GM18507 (cell line): ENCODE measurements around the gene MAP3K21.

ENCODE experiments used
- DNase-seq: peaks from one replicate; pipeline ENCODE4 v3.0.0; 2011; ENCODE audit warnings: low read depth; ENCODE audit not compliant: insufficient read length; ENCODE audit errors: extremely low spot score
- FAIRE-seq: peaks from 2 replicates; lab custom pipeline; 2011; peaks lifted over from hg19 to GRCh38; lab: Jason Lieb, UNC

MAP3K21 gene

DNA sequence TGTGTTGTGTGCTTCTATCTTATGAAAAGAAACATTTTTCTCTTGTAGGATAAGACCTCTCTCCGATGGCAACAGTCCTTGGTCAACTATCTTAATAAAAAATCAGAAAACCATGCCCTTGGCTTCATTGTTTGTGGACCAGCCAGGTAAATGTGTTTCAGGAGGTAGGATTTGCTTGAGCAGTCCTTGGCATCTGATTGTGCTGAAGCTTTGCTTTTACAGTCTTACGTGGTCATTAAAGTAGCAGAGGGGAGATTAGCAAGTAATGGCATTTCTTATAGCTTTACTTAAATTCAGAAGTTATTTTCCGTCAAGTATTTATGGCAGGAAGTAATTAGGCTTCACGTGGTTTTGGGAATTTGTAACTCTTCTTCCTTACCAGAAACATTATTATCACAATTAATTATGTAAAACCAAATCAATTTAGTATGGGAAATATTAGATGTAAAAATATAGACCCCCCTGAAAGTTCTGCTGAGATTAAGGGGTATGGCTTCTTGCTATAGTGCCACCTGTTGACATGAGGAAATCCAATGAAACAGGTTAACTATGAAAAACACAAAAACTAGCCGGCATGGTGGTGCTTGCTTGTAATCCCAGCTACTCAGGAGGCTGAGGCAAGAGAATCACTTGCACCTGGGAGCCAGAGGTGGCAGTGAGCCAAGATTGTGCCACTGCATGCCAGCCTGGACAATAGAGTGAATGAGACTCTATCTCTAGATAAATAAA, 49.0 kb downstream of the MAP3K21 start:
- FAIRE-seq (no peak), DNase-seq (no peak)

DNA sequence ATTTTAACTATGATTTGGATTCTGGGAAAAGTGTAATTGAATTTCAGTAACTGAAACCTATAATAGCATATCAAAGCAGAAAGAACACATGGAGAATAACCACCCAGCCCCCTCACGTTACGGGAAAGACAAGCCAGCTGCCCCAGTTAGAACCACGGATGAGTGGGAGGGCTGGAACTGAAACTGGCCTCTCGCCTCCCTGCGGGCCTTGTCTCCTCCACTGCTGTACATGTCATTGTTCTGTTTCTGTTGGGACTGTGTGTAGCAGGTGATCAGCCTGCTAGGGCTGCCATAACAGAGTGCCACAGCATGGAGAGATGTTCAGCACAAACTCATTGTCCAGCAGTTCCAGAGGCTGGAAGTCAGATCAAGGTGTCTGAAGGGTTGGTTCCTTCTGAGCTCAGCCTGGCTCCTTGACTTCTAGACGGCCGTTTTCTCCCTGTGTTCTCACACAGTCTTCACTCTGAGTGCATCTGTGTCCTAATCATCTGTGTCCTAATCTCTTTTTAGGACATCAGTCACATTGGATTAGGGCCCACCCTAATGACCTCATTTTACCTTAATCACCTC, 52.4 kb downstream of the MAP3K21 start:
- FAIRE-seq, result no peak
- DNase-seq, result no peak

DNA sequence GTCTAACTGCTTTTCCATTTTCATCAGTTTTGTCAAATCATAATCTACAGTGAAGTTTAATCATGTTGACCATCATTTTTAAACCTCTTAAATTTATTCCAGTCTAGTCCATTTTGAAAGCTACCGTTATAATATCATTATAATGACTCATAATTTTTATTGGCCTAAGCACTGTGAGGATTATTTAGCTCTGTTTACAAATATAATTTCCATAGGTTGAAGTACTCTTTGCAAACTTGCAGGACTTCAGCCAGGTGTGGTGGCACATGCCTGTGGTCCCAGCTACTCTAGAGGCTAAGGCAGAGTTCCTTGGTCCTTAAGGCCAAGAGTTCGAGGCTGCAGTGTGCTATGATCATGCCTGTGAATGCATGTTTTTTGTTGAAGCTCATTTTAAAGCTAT, 54.3 kb downstream of the MAP3K21 start:
- no peak for FAIRE-seq
- DNase-seq, result no peak

DNA sequence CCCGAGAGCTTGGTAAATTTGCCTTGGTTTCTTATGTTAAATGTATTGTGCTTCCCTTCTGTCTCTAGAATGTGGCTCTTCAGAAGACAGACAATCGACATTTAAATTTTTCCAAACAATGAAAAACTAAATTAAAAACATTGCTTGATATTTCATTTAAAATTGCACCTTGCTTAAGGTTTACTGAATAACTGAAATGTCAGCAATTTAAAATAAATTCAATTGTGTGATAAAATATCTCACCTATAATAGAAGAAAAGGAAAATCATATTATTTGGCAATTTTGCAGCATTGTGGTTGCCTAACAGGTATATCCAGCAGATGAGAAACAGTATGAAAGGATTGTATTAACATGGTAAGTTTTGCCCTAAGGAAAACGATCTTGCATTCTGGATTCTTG, 56.5 kb downstream of the MAP3K21 start:
- DNase-seq, result no peak
- FAIRE-seq, result no peak

DNA sequence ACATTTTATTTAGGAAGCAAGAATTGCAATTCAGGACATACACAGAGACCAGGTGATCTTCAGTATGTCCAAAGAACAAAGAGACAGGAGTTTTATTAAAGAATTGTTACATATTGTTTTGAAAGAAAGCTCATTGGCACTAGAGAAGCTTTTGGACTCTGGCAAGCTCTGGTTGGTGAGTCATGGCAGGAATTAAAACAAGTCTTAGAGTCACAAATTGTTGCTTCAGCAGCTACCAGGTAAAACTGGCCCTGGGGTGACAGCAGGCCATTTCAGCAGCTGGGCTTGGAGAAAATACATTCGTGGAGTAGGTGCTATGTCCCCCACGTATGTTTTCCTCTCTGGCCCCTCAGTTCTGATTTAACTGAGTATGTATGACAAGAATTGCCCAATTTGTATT, 58.8 kb downstream of the MAP3K21 start:
- no peak for DNase-seq

DNA sequence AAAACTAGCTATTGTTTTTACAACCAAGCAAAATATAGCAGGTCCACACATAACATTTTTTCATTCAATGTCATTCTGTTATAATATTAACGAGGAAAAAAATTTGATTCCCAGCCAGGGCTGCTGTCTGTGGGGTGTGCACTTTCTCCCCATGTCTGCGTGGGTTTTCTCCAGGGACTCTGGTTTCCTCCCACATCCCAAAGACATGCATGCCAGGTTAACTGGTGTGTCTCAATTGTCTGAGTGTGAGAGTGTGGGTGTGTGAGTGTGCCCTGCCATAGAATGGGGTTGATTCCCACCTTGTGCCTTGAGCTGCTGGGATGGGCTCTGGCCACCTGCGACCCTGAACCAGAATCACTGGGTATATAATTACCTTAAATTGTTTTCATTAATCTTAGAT, 60.1 kb downstream of the MAP3K21 start:
- no peak for DNase-seq
- no peak for FAIRE-seq

More for the DNA sequence above, 58.8 kb downstream of the MAP3K21 start:
- no peak for FAIRE-seq

DNA sequence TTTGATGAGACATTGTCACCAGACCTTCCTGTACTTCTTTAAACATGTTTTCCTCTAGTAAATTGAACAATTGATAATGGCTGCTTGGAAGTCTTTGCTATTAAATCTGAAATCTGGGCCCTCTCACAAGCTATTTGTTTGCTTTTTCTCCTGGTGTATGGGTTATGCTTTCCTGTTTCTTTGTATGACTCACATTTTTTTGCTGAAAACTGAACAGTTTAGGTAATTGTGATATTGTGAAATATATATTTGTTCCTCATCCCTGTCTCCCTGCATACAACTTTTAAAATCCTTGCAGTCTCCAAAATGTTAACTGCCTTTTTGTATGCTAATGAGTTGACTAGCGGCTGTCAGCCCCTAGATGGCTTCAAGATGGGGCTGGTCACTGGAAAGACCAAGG, 61.6 kb downstream of the MAP3K21 start:
- FAIRE-seq, result no peak
- DNase-seq, result no peak

DNA sequence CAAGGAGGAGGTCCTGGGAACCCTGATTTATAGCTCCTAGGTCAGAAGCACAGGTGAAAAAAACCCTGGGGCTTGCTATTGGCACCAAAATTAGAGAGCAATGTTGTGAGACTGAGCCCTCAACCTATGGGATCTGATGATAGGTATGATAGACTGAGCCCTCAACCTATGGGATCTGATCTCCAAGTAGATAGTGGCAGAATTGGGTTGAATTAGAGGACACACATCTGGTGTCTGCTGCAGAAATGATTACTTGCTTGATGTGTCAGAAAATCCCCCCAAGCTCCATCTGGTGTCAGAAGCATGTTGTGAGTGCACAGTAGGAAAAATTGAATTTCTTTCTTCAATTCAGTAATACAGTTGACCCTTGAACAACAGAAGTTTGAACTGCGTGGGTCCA, 62.4 kb downstream of the MAP3K21 start:
- no peak for DNase-seq
- no peak for FAIRE-seq

DNA sequence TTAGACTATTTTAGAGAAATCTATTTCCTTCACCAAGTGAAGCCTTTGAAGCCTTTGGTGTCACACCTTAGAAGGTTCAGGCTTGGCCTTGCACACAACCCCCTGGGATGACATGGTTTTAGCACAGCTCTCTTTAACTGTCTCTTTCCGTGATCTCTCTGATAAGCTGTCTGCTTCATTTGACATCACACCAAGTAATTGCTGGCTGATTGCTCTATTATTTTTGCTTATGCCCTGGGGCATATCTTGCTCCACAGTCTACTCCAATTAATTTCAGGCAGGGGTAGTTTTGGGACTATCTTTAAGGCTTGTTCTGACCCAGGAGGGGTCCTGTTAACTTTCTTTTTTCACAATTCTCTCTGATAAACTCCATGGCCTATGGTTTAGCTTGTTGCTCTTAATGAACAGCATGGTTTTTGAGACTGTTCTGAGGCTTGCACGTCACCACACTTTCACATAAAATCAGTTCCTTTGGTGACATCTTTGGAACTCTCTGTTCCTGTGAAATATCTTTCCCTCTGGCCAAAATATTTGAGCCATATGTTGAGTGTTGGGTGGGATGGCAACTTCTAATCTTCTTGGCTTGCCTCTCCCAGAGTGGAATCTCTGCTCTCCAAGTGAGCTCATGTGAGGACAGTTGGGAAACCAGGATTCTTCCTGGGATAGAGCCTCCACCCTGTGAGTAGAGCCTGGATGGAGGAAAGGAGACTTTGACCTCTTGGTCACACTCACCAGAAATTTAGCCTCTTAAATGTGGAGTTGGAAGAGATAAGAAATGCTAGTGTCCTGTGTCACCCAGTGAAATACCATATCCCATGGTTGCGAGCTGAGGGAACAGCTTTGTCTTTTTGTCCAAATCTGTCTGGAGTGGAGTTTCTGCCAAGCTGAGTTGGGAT, 63.6 kb downstream of the MAP3K21 start:
- DNase-seq (no peak), FAIRE-seq (no peak)

DNA sequence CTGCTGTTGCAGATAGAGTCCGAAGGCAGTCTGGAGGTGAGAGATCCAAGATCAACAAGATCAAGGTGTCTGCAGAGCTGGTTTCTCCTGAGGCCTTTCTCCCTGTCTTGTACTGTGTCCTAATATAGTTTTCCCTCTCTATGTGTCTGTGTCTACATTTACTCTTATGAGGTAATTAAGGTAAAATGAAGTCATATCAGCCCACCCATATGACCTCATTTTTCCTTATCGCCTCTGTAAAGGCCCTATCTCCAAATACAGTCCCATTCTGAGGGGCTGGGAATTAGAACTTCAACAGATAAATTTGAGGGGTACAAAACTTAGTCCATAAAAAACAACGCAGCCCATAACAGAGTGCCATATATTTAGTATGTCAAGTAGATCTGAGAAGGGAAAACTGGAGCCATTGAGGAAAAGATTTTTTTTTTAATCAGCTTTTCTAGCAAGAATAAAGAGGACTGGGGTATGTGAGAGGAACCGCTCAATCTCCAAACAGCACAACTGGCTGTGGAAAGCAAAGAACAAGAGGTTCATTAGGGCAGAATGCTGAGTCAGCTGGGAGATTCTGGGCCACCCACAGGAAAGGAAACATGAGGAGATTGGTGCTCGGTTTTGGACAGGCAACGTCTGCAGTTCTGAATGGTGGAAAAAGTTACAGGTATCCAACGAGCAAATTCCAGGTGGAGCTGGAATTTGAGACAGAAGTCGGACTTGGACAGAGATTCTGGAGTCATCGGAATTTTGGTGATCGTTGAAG, 65.7 kb downstream of the MAP3K21 start:
- no peak for DNase-seq
- FAIRE-seq, result no peak

DNA sequence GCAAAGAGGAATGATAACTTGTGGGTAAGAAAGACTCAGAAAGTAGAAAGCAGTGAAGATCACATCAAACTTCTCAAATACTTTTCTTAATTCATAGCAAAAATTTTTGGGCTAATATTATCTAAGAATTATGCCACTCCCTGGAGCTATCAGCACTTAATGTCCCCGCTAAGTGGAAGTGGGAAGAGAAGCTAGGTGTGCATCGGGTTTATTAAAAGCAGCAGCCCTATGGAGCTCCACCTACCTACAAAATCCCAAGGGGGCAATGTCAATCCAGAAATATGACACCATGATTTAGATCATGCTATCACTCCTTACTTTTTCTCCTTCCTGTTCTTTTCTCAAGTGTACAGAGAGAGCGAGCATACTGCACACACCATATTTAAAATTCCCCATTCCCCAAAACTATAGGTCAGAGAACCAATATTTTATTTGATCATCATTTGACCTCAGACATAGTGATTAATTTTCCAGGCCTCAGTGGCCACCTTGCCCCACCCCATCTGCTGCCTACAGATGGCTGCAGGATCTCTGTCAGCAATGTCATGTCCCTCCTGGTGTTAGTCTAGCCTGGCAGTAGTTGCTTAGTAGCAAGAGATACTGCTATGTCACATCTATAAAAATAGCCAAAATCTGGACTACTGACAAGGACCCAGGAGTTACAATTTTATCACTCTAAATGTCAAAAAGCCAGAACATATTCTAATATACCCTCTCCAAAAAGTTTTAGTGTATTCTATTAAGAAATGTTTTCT, 66.6 kb downstream of the MAP3K21 start:
- DNase-seq (no peak), FAIRE-seq (no peak)

DNA sequence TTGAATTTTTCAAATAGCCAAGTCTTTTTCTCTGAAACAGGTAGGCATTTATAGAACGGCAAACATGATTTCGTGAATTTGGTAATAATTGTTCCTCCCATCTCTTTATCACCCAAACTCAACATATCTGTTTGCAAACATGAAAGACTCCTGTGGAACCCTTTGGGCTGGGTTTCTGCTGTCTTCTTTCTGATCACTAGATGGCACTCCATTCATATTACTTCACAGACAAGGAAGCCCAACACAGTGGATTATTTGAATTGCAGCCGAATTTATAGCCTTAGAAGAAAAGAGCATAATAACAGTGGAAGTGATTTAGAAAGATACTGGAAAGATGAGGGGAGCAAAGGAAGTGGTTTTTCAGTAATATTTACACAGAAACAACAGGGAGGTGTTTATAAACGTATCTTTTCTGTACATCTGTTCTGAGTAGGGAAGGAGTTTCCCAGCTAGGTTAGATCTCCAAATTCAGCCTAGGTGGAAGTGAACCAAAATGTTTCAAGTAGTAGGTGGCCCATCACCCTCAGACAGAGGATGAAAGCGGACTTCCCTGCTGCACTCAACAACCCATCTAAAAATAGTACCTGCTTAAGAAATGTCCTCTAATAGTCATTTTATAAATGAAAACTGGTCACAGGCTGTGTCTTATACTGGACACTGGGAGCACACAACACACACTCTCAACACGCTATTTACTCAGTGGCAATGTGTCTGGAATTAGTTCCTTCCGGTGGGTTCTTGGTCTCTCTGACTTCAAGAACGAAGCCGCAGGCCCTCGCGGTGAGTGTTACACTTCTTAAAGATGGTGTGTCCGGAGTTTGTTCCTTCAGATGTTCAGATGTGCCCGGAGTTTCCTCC, 67.6 kb downstream of the MAP3K21 start:
- FAIRE-seq, result peak; percentile 80
- DNase-seq, result peak; percentile 17

DNA sequence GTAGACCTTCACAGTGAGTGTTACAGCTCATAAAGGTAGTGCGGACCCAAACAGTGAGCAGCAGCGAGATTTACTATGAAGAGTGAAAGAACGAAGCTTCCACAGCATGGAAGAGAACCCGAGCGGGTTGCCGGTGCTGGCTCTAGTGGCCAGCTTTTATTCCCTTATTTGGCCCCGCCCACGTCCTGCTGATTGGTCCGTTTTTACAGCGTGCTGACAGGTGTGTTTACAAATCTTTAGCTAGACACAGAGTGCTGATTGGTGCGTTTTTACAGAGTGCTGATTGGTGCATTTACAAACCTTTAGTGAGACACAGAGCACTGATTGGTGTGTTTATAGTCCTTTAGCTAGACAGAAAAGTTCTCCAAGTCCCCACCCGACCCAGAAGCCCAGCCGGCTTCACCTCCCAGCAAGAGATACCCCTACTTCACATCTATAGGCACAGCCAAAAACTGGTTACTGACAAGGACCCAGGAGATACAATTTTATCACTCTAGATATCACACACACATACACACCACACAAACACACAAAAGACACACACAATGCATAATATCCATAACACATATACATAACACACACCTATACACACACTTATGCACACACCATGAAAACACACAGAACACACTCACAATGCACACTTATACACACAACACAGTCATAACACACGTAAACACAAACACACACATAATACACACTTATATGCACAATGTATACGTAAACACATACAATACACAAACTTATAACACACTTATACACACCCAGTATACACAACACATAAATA, 68.5 kb downstream of the MAP3K21 start:
- no peak for FAIRE-seq
- DNase-seq, result no peak

DNA sequence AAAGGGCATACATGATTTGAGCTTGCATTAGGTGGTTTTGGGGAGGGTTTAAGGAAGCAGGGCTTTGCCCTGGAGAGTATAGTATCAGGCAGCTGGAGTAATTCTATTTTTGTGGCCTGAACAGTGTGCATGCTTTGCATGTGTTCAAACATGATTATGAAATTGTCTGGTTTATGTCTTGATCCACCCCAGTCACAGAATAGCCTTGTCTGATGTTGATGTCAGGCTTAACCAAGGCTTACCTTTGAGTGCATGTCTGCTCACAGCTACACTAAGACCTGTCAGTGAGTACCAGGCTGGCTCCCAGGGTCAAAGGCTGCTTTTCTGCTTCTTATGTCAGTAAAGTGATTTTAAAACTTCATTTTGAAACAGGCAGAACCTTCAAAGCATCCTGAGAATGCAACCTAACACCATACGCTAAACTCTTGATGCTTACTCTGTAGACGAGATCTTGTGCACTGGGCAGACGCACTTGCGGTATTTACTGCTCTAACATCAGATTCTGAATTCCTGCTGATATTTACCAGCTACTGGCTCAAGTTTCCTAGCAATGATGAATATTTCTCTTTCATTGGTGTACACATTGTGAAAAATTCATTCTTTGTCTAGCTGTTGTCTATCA, 78.9 kb downstream of the MAP3K21 start:
- no peak for DNase-seq
- no peak for FAIRE-seq

DNA sequence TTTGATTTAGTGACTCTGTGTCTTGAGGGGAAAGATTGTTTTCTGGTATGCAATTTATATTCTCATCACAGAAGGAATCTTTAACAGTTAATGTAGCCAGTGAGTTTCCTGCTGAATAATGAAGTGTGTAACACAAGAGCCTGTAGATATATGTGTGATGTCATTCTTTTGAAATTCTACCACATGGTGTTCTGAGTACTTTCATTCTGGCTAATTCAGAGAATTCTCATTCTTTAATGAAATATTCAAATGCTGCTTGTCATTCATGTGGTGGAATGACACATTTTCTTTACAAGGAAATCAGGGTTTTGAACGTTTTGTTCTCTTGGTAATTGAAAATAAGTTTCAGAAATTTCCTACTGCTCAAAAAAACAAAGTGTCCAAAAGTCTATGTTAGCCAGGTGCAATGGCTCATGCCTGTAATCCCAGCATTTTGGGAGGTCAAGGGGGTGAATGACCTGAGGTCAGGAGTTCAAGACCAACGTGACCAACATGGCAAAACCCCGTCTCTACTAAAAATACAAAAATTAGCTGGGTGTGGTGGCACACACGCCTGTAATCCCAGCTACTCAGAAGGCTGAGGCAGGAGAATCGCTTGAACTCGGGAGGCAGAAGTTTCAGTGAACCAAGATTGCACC, 79.6 kb downstream of the MAP3K21 start:
- FAIRE-seq (no peak), DNase-seq (no peak)

DNA sequence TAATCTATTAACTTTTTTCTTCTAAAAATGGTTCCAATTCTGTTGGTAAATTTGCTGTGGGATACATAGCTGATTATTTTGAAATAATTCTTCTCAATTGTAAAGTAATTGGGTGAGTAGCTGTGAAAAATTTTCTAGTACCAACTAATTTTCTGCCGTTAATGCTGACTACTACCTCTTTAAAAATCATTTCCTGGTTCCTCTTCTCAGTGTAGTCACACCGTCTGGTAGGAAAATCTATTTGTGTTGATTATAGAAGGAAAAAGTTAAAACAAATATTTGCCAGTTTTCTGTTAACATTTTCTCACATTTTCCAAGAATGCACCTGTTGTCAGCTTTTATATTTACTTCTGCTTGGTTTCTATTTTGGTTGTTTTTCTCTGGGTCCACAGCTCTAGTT, 82.0 kb downstream of the MAP3K21 start:
- DNase-seq, result no peak
- no peak for FAIRE-seq

DNA sequence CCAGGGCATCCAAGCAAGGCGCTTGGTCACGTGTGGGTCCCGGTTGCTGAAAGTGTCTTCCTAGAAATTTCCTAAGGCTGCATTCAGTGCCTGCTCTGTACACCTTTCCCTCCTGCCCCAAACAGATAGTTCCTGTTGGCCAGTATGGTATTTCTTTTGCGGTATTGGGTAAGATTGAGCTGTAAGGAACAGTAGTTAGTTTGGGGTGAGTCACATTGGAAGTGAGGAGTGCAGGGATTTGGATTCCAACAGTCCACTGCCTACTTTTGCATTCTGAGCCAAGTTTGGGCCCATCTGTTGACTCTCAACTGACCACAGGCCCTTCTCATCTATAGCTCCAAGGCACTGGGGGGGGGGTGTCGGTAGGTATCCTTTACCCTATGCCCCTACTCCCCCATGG, 83.4 kb downstream of the MAP3K21 start:
- no peak for DNase-seq
- no peak for FAIRE-seq
